ENCODE data around the gene CDT1. TPM values are rescaled to one million over a fixed set of nuclear protein-coding genes. Genes with fewer than 3 reads are reported as not detected.

The CDT1 gene
- total RNA-seq, 4 donors from 2014 or later: 0.44 to 1.5 (median 1.4) TPM; not detected in 1

- Histone ChIP-seq H3K9me3 (no peaks in the 10 kb centered on the region), H3K4me3 (no peak overlapping the region), H3K4me1 (no peaks in the 10 kb centered on the region), H3K27me3 (no peaks in the 10 kb centered on the region), H3K36me3 (peaks cover 0 to 76% (median 10%) of the 10 kb centered on the region in 3 donors), H3K27ac (no peak overlapping the region)
- TF ChIP-seq CTCF (IDR thresholded peaks at IDR 0.05): no peak
- no peak for TF ChIP-seq EP300 (IDR thresholded peaks at IDR 0.05)
- TF ChIP-seq POLR2A (IDR thresholded peaks at IDR 0.05): no peak
- 91 to 96% methylated on average over 15 to 18 of the region's 30 CpGs for WGBS, 2 donors
- no peak for DNase-seq (ENCODE audit: low spot score in 2 of 2)
These were observed 37.1 kb downstream of the CDT1 start for GRCh38 chr16:88840600-88841215.

- H3K27me3 ChIP-seq: no peaks in the 10 kb centered on the region
- H3K36me3 ChIP-seq: peaks cover 0 to 72% (median 10%) of the 10 kb centered on the region in 3 donors
- TF ChIP-seq CTCF (IDR thresholded peaks at IDR 0.05): no peak
- TF ChIP-seq POLR2A (IDR thresholded peaks at IDR 0.05): no peak
- TF ChIP-seq EP300 (IDR thresholded peaks at IDR 0.05): no peak
- DNase-seq (ENCODE audit: low spot score in 2 of 2): no peak
- WGBS, 2 donors: 91 to 94% methylated on average over 26 to 38 of the region's 40 CpGs
- H3K4me3 ChIP-seq: no peak overlapping the region
- H3K27ac ChIP-seq: no peak overlapping the region
- H3K4me1 ChIP-seq: no peaks in the 10 kb centered on the region
- H3K9me3 ChIP-seq: no peaks in the 10 kb centered on the region
These were observed 38.1 kb downstream of the CDT1 start for GRCh38 chr16:88841521-88842307.

DNA sequence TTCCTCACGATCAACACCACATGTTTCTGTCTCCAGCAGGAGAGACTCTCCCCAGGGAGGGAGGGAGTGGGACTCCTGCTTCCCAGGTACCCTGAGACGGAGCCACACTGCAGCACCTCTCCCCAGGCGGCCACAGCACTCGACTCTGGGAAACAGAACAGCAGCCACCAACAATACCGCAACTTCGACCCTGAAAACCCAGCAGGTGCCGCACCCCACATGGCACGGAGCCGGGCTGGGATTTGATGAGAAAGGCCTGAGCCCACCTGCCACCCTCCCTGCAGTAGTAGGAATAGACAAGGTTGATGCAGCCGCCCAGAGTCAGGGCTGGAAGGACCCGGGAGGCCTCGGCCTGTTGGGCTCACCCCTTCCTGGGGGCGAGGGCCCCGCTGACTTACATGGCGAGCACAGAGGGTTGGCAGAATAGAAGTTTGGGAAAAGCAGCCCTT, 38.7 kb downstream of the CDT1 start:
- H3K9me3 ChIP-seq: no peaks in the 10 kb centered on the region
- DNase-seq (ENCODE audit: low spot score in 2 of 2): no peak
- 78 to 96% methylated on average over 2 to 15 of the region's 15 CpGs for WGBS, 2 donors
- TF ChIP-seq CTCF (IDR thresholded peaks at IDR 0.05): no peak
- TF ChIP-seq POLR2A (IDR thresholded peaks at IDR 0.05): no peak
- TF ChIP-seq EP300 (IDR thresholded peaks at IDR 0.05): no peak
- H3K27ac ChIP-seq: no peak overlapping the region
- no peak overlapping the region for H3K4me3 ChIP-seq
- H3K4me1 ChIP-seq: no peaks in the 10 kb centered on the region
- no peaks in the 10 kb centered on the region for H3K27me3 ChIP-seq
- H3K36me3 ChIP-seq: peaks cover 0 to 74% (median 10%) of the 10 kb centered on the region in 3 donors

DNA sequence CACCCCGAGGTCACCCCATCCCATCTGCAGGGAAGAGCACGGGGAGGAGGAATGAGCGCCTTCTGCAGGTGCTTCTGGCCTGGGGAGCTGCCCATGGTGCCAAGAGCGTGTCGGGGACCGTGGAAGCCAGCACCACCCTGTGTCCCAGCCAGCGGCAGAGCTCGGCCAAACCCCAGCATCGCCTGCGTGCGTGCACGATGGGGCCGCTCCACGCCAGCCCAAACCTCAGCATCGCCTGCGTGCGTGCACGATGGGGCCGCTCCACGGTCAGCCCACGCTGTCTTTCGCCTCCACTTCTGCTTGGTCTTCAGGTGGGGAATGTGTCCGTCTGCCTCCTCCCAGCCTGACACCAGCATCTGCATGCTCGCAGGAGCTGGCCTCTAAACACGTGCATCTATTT, 39.2 kb downstream of the CDT1 start:
- no peaks in the 10 kb centered on the region for H3K4me1 ChIP-seq
- 90 to 92% methylated on average over 17 to 25 of the region's 25 CpGs for WGBS, 2 donors

More for the DNA sequence above, 39.2 kb downstream of the CDT1 start:
- no peak for TF ChIP-seq EP300 (IDR thresholded peaks at IDR 0.05)
- no peak for TF ChIP-seq CTCF (IDR thresholded peaks at IDR 0.05)
- no peak for TF ChIP-seq POLR2A (IDR thresholded peaks at IDR 0.05)
- no peak for DNase-seq (ENCODE audit: low spot score in 2 of 2)
- Histone ChIP-seq H3K27ac (no peak overlapping the region), H3K27me3 (no peaks in the 10 kb centered on the region), H3K36me3 (peaks cover 0 to 74% (median 10%) of the 10 kb centered on the region in 3 donors), H3K4me3 (no peak overlapping the region), H3K9me3 (no peaks in the 10 kb centered on the region)

Data from tibial nerve (tissue), 4 donors.